ENCODE results near the gene HSBP1L1. TPM values are rescaled to one million over a fixed set of nuclear protein-coding genes. Genes with fewer than 3 reads are reported as not detected.

Gene HSBP1L1
- total and polyA plus RNA-seq, 2 donors (not counting 1 experiment from before 2014, with no cell fraction given), result 13.4 to 24.6 TPM

DNA sequence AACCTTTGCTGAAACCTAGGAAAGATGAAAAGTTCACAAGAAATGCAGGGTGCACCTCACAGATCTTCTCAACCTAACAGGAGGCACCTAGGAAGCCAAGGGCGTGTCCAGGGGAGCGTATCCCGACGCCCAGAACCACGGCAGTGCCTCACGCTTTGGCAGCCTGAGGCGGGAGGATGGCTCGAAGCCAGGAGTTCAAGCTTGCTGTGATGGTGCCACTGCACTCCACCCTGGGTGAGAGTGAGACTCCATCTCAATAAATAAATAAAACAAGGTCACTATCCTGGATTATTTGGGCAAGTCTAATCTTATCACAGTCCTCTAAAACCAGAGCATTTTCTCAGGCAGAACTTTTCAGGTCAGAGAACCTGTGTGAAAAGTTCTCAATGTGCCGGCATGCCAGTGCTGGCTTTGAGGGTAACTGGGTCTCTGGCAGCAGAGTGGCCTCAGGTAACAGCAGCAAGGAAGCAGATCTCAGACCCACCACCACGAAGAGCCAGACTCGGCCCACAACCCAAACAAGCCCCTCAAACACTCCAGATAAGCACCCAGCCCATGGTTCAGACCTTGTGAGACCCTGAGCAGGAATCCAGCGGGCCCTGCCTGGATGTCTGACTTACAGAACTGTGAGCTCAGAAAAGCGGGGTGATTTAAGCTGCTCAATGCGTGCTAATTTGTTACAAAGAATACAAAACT, 11.7 kb downstream of the HSBP1L1 start:
- Histone ChIP-seq H3K9ac (ENCODE audit: insufficient read depth, low read length) (no peak overlapping the region), H3K27me3 (ENCODE audit: control insufficient read depth, insufficient read depth, low read length) (no peaks in the 10 kb centered on the region), H3K4me1 (ENCODE audit: control insufficient read depth, extremely low read depth, insufficient read depth, low read length) (no peaks in the 10 kb centered on the region), H3K4me3 (replicated peaks in 1 of 4; ENCODE audit: control extremely low read depth in 1 of 4, insufficient read depth in 1 of 4, low read depth in 3 of 4, low read length in 4 of 4) (no peak overlapping the region), H3K36me3 (ENCODE audit: control insufficient read depth, insufficient read depth, low read length) (peaks cover 17% of the 10 kb centered on the region), H4K20me1 (ENCODE audit: control insufficient read depth, extremely low read depth, insufficient read depth, low read length) (no peaks in the 10 kb centered on the region), H2AFZ (ENCODE audit: low read length) (no peak overlapping the region), H3K79me2 (ENCODE audit: control insufficient read depth, insufficient read depth, low read length) (peaks cover 70% of the 10 kb centered on the region), H3K4me2 (ENCODE audit: extremely low read depth, insufficient read depth, low read length) (no peak overlapping the region), H3K9me3 (ENCODE audit: control insufficient read depth, insufficient read depth, low read depth, low read length) (no peaks in the 10 kb centered on the region), H3K27ac (ENCODE audit: insufficient read depth, low read length) (no peak overlapping the region)
- no peak for TF ChIP-seq EZH2 (IDR thresholded peaks at IDR 0.05; ENCODE audit: low read length, missing control alignments)
- TF ChIP-seq, protein P1, sequence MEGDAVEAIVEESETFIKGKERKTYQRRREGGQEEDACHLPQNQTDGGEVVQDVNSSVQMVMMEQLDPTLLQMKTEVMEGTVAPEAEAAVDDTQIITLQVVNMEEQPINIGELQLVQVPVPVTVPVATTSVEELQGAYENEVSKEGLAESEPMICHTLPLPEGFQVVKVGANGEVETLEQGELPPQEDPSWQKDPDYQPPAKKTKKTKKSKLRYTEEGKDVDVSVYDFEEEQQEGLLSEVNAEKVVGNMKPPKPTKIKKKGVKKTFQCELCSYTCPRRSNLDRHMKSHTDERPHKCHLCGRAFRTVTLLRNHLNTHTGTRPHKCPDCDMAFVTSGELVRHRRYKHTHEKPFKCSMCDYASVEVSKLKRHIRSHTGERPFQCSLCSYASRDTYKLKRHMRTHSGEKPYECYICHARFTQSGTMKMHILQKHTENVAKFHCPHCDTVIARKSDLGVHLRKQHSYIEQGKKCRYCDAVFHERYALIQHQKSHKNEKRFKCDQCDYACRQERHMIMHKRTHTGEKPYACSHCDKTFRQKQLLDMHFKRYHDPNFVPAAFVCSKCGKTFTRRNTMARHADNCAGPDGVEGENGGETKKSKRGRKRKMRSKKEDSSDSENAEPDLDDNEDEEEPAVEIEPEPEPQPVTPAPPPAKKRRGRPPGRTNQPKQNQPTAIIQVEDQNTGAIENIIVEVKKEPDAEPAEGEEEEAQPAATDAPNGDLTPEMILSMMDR (conservative IDR thresholded peaks at IDR 0.05 in 1 of 2, IDR thresholded peaks at IDR 0.05 in 1 of 2; ENCODE audit: low read depth in 1 of 2, low read length in 2 of 2), result no peak
- DNase-seq (ENCODE audit: low read depth in 2 of 2), result no peak

DNA sequence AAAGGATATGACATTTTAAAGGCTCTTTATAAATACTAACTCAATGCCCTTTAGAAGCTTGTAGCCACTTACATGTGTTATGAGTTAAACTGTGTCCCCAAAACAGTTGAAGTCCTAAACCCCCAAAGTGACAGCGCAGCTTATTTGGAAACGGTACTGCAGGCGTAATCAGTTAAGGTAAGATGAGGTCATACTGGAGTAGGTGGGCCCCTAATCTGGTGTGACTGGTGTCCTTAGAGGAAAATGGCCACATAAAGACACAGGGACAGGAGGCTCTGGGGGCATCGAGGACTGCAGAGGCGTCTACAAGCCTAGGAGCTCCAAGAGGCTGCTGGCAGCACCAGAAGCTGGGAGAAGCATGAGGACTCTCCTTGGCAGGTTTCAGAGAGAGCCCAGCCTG, 15.4 kb downstream of the HSBP1L1 start:
- Histone ChIP-seq H3K27ac (ENCODE audit: insufficient read depth, low read length) (no peak overlapping the region), H4K20me1 (ENCODE audit: control insufficient read depth, extremely low read depth, insufficient read depth, low read length) (no peaks in the 10 kb centered on the region), H3K4me3 (replicated peaks in 1 of 4; ENCODE audit: control extremely low read depth in 1 of 4, insufficient read depth in 1 of 4, low read depth in 3 of 4, low read length in 4 of 4) (no peak overlapping the region), H3K4me1 (ENCODE audit: control insufficient read depth, extremely low read depth, insufficient read depth, low read length) (no peaks in the 10 kb centered on the region), H2AFZ (ENCODE audit: low read length) (no peak overlapping the region), H3K4me2 (ENCODE audit: extremely low read depth, insufficient read depth, low read length) (no peak overlapping the region), H3K27me3 (ENCODE audit: control insufficient read depth, insufficient read depth, low read length) (no peaks in the 10 kb centered on the region), H3K9ac (ENCODE audit: insufficient read depth, low read length) (no peak overlapping the region), H3K36me3 (ENCODE audit: control insufficient read depth, insufficient read depth, low read length) (peaks cover 10% of the 10 kb centered on the region), H3K9me3 (ENCODE audit: control insufficient read depth, insufficient read depth, low read depth, low read length) (no peaks in the 10 kb centered on the region), H3K79me2 (ENCODE audit: control insufficient read depth, insufficient read depth, low read length) (peaks cover 98% of the 10 kb centered on the region)
- no peak for DNase-seq (ENCODE audit: low read depth in 2 of 2)
- TF ChIP-seq, protein P1 (conservative IDR thresholded peaks at IDR 0.05 in 1 of 2, IDR thresholded peaks at IDR 0.05 in 1 of 2; ENCODE audit: low read depth in 1 of 2, low read length in 2 of 2), result no peak

DNA sequence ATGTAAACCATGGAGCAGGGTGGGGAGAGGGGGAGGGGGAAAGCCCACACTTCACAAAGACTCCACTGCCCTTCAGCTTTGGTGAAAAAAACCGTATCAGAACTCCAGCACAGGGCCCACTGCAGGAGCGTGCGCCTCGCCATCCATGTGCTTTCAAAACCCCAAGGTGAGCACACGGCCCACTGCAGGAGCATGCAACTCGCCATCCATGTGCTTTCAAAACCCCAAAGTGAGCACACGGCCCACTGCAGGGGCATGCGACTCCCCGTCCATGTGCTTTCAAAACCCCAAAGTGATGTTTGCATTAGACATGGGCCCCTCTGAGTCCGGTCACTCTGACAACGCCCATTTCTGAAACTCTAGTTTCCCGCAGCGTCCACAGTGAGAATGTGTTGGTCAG, 16.1 kb downstream of the HSBP1L1 start:
- Histone ChIP-seq H3K4me1 (ENCODE audit: control insufficient read depth, extremely low read depth, insufficient read depth, low read length) (no peaks in the 10 kb centered on the region), H3K4me3 (replicated peaks in 1 of 4; ENCODE audit: control extremely low read depth in 1 of 4, insufficient read depth in 1 of 4, low read depth in 3 of 4, low read length in 4 of 4) (no peak overlapping the region), H3K27me3 (ENCODE audit: control insufficient read depth, insufficient read depth, low read length) (no peaks in the 10 kb centered on the region), H3K4me2 (ENCODE audit: extremely low read depth, insufficient read depth, low read length) (no peak overlapping the region), H4K20me1 (ENCODE audit: control insufficient read depth, extremely low read depth, insufficient read depth, low read length) (no peaks in the 10 kb centered on the region), H3K36me3 (ENCODE audit: control insufficient read depth, insufficient read depth, low read length) (peaks cover 10% of the 10 kb centered on the region), H3K79me2 (ENCODE audit: control insufficient read depth, insufficient read depth, low read length) (peaks cover 99% of the 10 kb centered on the region), H3K9me3 (ENCODE audit: control insufficient read depth, insufficient read depth, low read depth, low read length) (no peaks in the 10 kb centered on the region), H3K9ac (ENCODE audit: insufficient read depth, low read length) (no peak overlapping the region), H3K27ac (ENCODE audit: insufficient read depth, low read length) (no peak overlapping the region), H2AFZ (ENCODE audit: low read length) (no peak overlapping the region)
- no peak for TF ChIP-seq EZH2 (IDR thresholded peaks at IDR 0.05; ENCODE audit: low read length, missing control alignments)
- TF ChIP-seq, protein P1 (conservative IDR thresholded peaks at IDR 0.05 in 1 of 2, IDR thresholded peaks at IDR 0.05 in 1 of 2; ENCODE audit: low read depth in 1 of 2, low read length in 2 of 2), result no peak
- no peak for DNase-seq (ENCODE audit: low read depth in 2 of 2)

Data from fibroblast of lung (primary cell).